Gastroesophageal sphincter (tissue), 3 donors: ENCODE data around the gene GNG10.

Experiments
- CTCF ChIP-seq, 4 experiments: fragments of 200-600 bp in 2 of 4; fragments of 450-650 bp in 2 of 4; sonication (generic) in 1 of 4; IDR thresholded peaks; one replicate each; pipeline ENCODE4 v1.5.1; 2017 to 2019; ENCODE audit warnings: antibody characterized with exemption in 4 of 4, mild to moderate bottlenecking in 2 of 4, moderate library complexity in 2 of 4
- EP300 ChIP-seq: sonication (generic); formaldehyde crosslinking; IDR thresholded peaks from one replicate; pipeline ENCODE4 v1.6.1; 2017; ENCODE audit warnings: antibody characterized with exemption, mild to moderate bottlenecking
- POLR2A ChIP-seq, 2 donors: fragments of 450-650 bp; IDR thresholded peaks; one replicate each; pipeline ENCODE4 v1.6.1; 2017; ENCODE audit warnings: antibody characterized with exemption in 2 of 2, mild to moderate bottlenecking in 2 of 2, moderate library complexity in 1 of 2

- no peak for TF ChIP-seq POLR2A (IDR thresholded peaks at IDR 0.05)
- TF ChIP-seq CTCF (IDR thresholded peaks at IDR 0.05) = no peak
- no peak for TF ChIP-seq EP300
Observed at GRCh38 chr9:111704503-111704902, 43.1 kb downstream of the GNG10 start.
